MM.1S (cell line): ENCODE data around the gene MRRF.

Experiments used
- DNase-seq: peaks from one replicate; pipeline ENCODE4 v3.0.0-alpha.2; 2015
- H2AFZ ChIP-seq: fragments of 300-600 bp; sonication (generic); 2 replicates; pipeline ENCODE4 v1.6.0; 2016; ENCODE audit warnings: antibody characterized with exemption, low read length
- H3F3A ChIP-seq: fragments of 300-600 bp; sonication (generic); 2 replicates; pipeline ENCODE4 v1.6.1; 2016; ENCODE audit warnings: mild to moderate bottlenecking, antibody characterized with exemption, low read length, moderate library complexity, mixed read lengths; ENCODE audit not compliant: insufficient read depth
- H3K27ac ChIP-seq: fragments of 300-600 bp; sonication (generic); 2 replicates; pipeline ENCODE4 v1.5.1; 2016; ENCODE audit warnings: mild to moderate bottlenecking, low read length
- H3K27me3 ChIP-seq: fragments of 300-600 bp; sonication (generic); replicated peaks from 2 replicates; pipeline ENCODE4 v1.6.0; 2016; ENCODE audit warnings: low read length; ENCODE audit not compliant: insufficient read depth
- H3K36me3 ChIP-seq: fragments of 300-600 bp; sonication (generic); replicated peaks from 2 replicates; pipeline ENCODE4 v1.6.1; 2016; ENCODE audit warnings: mild to moderate bottlenecking, low read length, mixed read lengths; ENCODE audit not compliant: insufficient read depth
- H3K4me1 ChIP-seq: fragments of 300-600 bp; sonication (generic); 2 replicates; pipeline ENCODE4 v1.6.1; 2016; ENCODE audit warnings: low read length, mixed read lengths
- H3K4me2 ChIP-seq: fragments of 300-600 bp; sonication (generic); 2 replicates; pipeline ENCODE4 v1.6.0; 2016; ENCODE audit warnings: low read depth, low read length
- H3K4me3 ChIP-seq: fragments of 300-600 bp; sonication (generic); 2 replicates; pipeline ENCODE4 v1.5.1; 2016; ENCODE audit warnings: low read length, mixed read lengths
- H3K79me2 ChIP-seq: fragments of 300-600 bp; sonication (generic); 2 replicates; pipeline ENCODE4 v1.6.1; 2016; ENCODE audit warnings: mixed run types, low read length, mixed read lengths
- H3K9ac ChIP-seq: fragments of 300-600 bp; sonication (generic); 2 replicates; pipeline ENCODE4 v1.6.1; 2016; ENCODE audit warnings: low read length, mixed read lengths
- H3K9me2 ChIP-seq: fragments of 300-600 bp; sonication (generic); replicated peaks from 2 replicates; pipeline ENCODE4 v1.6.1; 2016; ENCODE audit warnings: mild to moderate bottlenecking, low read length, mixed read lengths; ENCODE audit not compliant: insufficient read depth
- H3K9me3 ChIP-seq: fragments of 300-600 bp; sonication (generic); replicated peaks from 2 replicates; pipeline ENCODE4 v1.6.1; 2016; ENCODE audit warnings: mild to moderate bottlenecking, low read length, mixed read lengths; ENCODE audit not compliant: insufficient read depth
- H4K20me1 ChIP-seq: fragments of 300-600 bp; sonication (generic); 2 replicates; pipeline ENCODE4 v1.6.1; 2016; ENCODE audit warnings: mild to moderate bottlenecking, low read length, moderate library complexity, mixed read lengths; ENCODE audit not compliant: insufficient read depth
- EZH2 ChIP-seq: fragments of 300-600 bp; sonication (generic); optimal IDR thresholded peaks from 2 replicates; pipeline ENCODE3; 2017; ENCODE audit warnings: low read depth, mild to moderate bottlenecking, antibody characterized with exemption, low read length, mixed read lengths
- EZH2phosphoT487 ChIP-seq: fragments of 300-600 bp; sonication (generic); IDR thresholded peaks from 2 replicates; pipeline ENCODE4 v1.6.1; 2018; ENCODE audit warnings: antibody characterized with exemption, low read length
- TF ChIP-seq, protein P1 (sequence below): fragments of 300-600 bp; sonication (generic); IDR thresholded peaks from 2 replicates; pipeline ENCODE4 v1.5.1; 2016; ENCODE audit warnings: antibody characterized with exemption, low read length, mixed read lengths

Gene MRRF

DNA sequence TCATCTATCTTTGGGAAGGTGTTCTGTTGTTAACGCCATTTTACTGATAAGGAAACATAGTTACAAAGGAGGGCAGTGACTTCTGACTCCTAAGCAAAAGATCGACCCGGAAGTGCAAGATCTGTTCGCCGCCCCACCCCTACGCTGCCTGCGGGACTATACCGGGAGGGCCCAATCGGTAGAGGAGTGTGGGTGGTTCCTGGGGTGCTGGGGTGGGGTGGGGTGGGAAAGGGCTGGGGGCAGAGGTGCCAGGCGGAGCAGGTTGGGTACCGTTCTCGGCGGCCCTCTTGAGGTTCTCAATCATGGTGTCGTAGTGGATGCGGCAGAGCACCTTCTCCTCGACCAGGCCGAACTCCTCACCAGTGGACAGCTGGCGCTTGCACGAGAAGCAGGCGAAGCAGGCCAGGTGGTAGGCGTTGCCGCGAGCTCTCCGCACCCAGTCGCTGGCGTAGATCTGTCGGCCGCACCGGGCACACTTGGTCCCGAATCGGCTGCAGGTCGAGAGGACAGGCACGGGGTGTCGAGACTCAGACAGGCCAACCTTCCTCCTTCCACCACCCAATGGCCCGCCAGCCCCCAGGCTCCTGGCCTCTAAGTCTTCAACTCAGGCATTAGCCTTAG is 47.8 kb upstream of the MRRF start:
- Histone ChIP-seq H3K9me2 (no peaks in the 10 kb centered on the region), H3K79me2 (no peaks in the 10 kb centered on the region), H3K9ac (no peak overlapping the region), H3K4me1 (no peaks in the 10 kb centered on the region), H3K4me3 (no peak overlapping the region), H3F3A (no peaks in the 10 kb centered on the region), H3K27ac (no peak overlapping the region), H4K20me1 (no peaks in the 10 kb centered on the region), H3K27me3 (peaks cover 42% of the 10 kb centered on the region), H3K36me3 (no peaks in the 10 kb centered on the region), H3K9me3 (no peaks in the 10 kb centered on the region), H2AFZ (no peak overlapping the region), H3K4me2 (no peak overlapping the region)
- TF ChIP-seq EZH2phosphoT487, result no peak
- TF ChIP-seq, protein P1, sequence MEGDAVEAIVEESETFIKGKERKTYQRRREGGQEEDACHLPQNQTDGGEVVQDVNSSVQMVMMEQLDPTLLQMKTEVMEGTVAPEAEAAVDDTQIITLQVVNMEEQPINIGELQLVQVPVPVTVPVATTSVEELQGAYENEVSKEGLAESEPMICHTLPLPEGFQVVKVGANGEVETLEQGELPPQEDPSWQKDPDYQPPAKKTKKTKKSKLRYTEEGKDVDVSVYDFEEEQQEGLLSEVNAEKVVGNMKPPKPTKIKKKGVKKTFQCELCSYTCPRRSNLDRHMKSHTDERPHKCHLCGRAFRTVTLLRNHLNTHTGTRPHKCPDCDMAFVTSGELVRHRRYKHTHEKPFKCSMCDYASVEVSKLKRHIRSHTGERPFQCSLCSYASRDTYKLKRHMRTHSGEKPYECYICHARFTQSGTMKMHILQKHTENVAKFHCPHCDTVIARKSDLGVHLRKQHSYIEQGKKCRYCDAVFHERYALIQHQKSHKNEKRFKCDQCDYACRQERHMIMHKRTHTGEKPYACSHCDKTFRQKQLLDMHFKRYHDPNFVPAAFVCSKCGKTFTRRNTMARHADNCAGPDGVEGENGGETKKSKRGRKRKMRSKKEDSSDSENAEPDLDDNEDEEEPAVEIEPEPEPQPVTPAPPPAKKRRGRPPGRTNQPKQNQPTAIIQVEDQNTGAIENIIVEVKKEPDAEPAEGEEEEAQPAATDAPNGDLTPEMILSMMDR, result no peak
- no peak for TF ChIP-seq EZH2
- no peak for DNase-seq

DNA sequence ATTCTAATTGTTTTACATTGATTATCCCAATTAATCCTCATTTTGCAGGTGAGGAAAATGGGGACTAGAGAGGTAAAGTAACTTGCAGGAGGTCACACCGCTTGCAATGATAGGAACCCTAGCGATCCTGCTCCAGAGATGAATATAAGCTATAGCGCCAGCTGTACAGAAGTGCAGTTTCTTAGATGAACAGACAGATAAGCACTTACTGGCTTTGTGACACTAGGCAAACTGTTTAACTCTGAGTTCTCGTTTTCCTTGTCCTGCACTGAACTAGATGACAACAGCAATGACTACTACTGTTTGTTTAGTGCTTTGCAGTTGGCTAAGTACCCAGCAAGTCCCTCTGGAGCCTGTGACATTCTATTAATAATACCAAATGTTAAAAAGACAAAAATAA is 47.0 kb upstream of the MRRF start:
- Histone ChIP-seq H3K4me3 (no peak overlapping the region), H3K27me3 (peaks cover 42% of the 10 kb centered on the region), H3F3A (no peaks in the 10 kb centered on the region), H3K4me1 (no peaks in the 10 kb centered on the region), H3K79me2 (no peaks in the 10 kb centered on the region), H2AFZ (no peak overlapping the region), H3K4me2 (no peak overlapping the region), H3K36me3 (no peaks in the 10 kb centered on the region), H4K20me1 (no peaks in the 10 kb centered on the region), H3K27ac (no peak overlapping the region), H3K9me2 (no peaks in the 10 kb centered on the region), H3K9ac (no peak overlapping the region), H3K9me3 (no peaks in the 10 kb centered on the region)
- DNase-seq, result no peak
- TF ChIP-seq, protein P1, result no peak
- TF ChIP-seq EZH2 (no peak), EZH2phosphoT487 (no peak)

DNA sequence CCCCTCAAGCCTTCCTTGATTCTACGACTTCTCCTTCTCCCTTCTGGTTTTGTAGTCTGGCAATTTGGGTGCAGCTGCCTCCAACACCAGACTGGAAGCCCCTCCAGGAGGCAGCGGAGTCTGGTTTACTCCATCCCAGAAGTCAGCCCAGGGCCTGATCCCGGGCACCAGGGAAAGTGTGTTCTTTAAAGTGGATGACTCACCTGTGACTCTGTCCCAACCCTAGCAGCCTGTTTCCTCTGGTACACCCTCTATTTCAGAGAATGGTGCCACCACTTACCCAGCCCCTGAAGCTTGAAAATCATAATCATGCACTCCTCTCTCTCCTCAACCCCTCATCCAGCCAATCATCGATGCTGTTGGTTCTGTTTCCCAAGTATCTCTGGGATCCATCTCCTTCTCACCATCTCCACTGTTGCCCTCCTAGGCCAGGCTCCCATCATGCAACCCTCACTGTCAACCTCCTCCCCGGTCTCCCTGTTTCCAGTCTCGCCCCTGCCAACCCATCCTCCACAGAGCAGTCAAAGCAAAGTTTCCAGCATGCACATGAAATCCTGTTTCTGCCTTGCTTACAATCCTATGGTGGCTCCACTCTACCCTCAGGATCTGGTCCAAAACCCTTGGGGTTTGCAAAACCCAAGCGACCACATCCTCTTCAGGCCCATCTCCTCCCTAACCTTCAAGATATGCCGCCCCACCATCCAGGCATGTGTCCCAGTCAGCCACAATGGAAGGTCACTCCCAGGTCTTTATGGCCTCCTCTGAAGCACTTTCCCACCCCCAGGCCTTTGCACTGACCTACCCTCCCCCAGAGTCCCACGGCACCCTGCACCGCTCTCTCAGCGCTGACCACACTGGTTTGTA is 46.4 kb upstream of the MRRF start:
- no peaks in the 10 kb centered on the region for H3K9me2 ChIP-seq
- no peak overlapping the region for H3K27ac ChIP-seq
- H3K4me1 ChIP-seq, result no peaks in the 10 kb centered on the region
- H4K20me1 ChIP-seq, result no peaks in the 10 kb centered on the region
- H3K36me3 ChIP-seq, result no peaks in the 10 kb centered on the region
- no peaks in the 10 kb centered on the region for H3K9me3 ChIP-seq
- H3K4me3 ChIP-seq, result no peak overlapping the region
- no peak overlapping the region for H2AFZ ChIP-seq
- peaks cover 42% of the 10 kb centered on the region for H3K27me3 ChIP-seq
- H3K4me2 ChIP-seq, result no peak overlapping the region
- no peaks in the 10 kb centered on the region for H3F3A ChIP-seq
- no peaks in the 10 kb centered on the region for H3K79me2 ChIP-seq
- H3K9ac ChIP-seq, result no peak overlapping the region
- no peak for DNase-seq
- TF ChIP-seq EZH2 (no peak), EZH2phosphoT487 (no peak)
- TF ChIP-seq, protein P1, result no peak
